ENCODE data around the gene MAPK4.
A peak's percentile ranks its signal among the peaks of the same experiment; 100 is the strongest.

MAPK4 gene

DNA sequence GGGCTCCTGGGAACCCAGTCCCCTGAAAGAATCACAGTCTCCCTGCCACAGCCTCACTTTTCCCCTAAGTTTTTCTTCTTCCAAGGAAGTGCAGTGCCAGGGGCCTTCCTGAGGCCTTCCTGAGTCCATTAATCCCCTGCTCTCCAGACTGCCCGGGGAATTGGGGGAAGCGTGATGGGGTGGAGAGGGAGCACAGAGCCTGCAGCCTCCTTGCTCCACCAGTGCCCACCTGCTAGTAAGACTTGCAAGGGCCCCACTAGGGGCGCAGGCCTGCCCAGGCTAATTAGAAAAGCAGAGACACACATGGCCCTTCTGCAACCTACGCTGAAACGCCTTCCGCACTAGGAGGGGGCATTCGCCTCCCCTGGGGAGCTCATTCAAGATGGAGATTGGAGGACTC lies 149.3 kb downstream of the MAPK4 start:
- Mint-ChIP-seq H3K27ac (peak overlapping the region; percentile 80), H3K4me1 (peaks cover 60% of the 10 kb centered on the region), H3K4me3 (no peak overlapping the region), H3K36me3 (ENCODE audit: low read depth) (no peaks in the 10 kb centered on the region), H3K9me3 (no peaks in the 10 kb centered on the region), H3K27me3 (ENCODE audit: low read depth, poor library complexity) (peaks cover 22% of the 10 kb centered on the region)
- DNase-seq: peak; percentile 13
- TF ChIP-seq, protein P1, sequence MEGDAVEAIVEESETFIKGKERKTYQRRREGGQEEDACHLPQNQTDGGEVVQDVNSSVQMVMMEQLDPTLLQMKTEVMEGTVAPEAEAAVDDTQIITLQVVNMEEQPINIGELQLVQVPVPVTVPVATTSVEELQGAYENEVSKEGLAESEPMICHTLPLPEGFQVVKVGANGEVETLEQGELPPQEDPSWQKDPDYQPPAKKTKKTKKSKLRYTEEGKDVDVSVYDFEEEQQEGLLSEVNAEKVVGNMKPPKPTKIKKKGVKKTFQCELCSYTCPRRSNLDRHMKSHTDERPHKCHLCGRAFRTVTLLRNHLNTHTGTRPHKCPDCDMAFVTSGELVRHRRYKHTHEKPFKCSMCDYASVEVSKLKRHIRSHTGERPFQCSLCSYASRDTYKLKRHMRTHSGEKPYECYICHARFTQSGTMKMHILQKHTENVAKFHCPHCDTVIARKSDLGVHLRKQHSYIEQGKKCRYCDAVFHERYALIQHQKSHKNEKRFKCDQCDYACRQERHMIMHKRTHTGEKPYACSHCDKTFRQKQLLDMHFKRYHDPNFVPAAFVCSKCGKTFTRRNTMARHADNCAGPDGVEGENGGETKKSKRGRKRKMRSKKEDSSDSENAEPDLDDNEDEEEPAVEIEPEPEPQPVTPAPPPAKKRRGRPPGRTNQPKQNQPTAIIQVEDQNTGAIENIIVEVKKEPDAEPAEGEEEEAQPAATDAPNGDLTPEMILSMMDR (IDR thresholded peaks at IDR 0.05): no peak

DNA sequence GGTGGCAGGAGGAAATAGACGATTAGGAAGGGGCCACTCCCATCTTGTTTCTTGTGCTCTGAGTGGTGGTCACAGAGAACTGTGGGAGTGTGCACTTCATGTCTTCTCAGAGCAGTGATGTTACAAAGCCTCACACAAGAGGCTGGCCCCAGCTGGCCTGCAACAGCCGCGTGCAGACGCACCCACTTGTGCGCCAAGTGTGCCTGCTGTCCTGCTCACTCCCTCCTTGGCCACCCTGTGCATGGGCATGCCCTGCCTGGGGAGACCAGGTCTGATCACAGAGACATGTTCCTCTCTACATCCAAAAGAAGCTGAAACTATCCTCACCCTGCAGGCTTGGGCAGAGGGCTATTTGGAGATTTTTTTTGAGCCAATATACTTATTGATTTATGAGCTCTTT lies 151.5 kb downstream of the MAPK4 start:
- H3K27me3 Mint-ChIP-seq (ENCODE audit: low read depth, poor library complexity): peaks cover 29% of the 10 kb centered on the region
- TF ChIP-seq, protein P1 (IDR thresholded peaks at IDR 0.05): no peak
- H3K27ac Mint-ChIP-seq: no peak overlapping the region
- H3K4me1 Mint-ChIP-seq: peaks cover 50% of the 10 kb centered on the region
- no peak for DNase-seq
- H3K9me3 Mint-ChIP-seq: peaks cover 7% of the 10 kb centered on the region
- peaks cover 21% of the 10 kb centered on the region for H3K36me3 Mint-ChIP-seq (ENCODE audit: low read depth)
- no peak overlapping the region for H3K4me3 Mint-ChIP-seq

DNA sequence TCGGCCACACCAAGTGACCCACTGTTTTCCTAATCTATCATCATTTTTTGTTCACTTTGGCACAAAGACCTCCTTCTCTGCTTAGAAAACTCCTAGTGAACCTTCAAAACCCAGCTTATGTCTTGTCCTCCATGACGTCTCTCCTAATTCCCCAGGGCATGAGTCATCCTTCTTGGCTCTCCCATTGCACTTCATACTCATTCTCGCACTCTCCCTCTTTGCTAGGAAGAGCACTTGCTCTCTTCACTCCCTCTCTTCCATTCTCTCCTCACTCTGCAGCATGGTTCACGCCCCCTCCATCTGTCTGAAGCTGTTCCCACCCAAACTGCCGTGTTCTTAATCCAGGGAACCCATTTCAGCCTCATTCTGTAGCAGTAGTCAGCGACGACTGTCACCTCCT lies 156.0 kb downstream of the MAPK4 start:
- Mint-ChIP-seq H3K27ac (no peak overlapping the region), H3K4me1 (peaks cover 22% of the 10 kb centered on the region), H3K4me3 (no peak overlapping the region), H3K9me3 (peaks cover 7% of the 10 kb centered on the region), H3K36me3 (ENCODE audit: low read depth) (peaks cover 44% of the 10 kb centered on the region), H3K27me3 (ENCODE audit: low read depth, poor library complexity) (peaks cover 25% of the 10 kb centered on the region)
- no peak for DNase-seq
- TF ChIP-seq, protein P1 (IDR thresholded peaks at IDR 0.05): no peak

DNA sequence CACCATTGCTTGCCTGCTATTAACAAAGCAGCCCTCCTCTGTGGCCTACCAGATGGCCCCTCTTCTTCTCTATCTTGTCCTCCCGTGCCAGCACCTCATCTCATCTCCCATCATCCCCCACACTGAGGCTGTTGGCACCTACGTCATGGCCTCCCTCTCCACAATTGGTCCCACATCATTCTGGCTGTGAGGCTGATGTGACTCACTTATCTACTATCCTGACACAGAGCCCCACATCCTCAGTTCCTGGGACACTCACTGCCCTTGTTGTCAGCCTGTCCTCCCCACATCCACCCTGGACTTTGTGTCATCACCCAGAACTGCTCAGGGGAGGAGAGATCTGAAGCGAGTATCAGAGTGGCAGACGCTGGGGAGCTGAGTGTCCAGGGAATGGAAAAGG lies 157.0 kb downstream of the MAPK4 start:
- H3K4me3 Mint-ChIP-seq: no peak overlapping the region
- no peak overlapping the region for H3K27ac Mint-ChIP-seq
- peaks cover 13% of the 10 kb centered on the region for H3K4me1 Mint-ChIP-seq
- peaks cover 7% of the 10 kb centered on the region for H3K9me3 Mint-ChIP-seq
- TF ChIP-seq, protein P1 (IDR thresholded peaks at IDR 0.05): no peak
- peaks cover 44% of the 10 kb centered on the region for H3K36me3 Mint-ChIP-seq (ENCODE audit: low read depth)
- H3K27me3 Mint-ChIP-seq (ENCODE audit: low read depth, poor library complexity): peaks cover 22% of the 10 kb centered on the region
- DNase-seq: no peak

DNA sequence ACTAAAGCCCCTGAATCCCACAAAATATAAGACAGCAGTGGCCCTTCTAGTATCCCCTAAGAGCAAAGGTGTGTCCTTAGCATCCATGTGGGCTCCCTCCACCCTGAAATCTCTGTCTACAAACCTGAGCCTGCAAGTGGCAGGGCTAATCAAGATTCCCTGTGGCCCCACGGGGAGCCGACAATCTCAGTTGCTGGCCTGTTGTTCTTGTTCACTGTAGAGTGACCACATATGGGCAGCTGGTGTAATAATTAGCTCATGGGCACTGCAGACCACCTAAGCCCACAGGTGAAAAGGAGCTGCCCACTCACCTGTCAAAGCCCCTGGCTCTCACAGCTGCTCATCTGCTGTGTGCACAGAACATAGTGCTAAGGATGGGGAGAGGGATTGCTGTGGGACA lies 157.7 kb downstream of the MAPK4 start:
- Mint-ChIP-seq H3K27me3 (ENCODE audit: low read depth, poor library complexity) (peaks cover 22% of the 10 kb centered on the region), H3K36me3 (ENCODE audit: low read depth) (peaks cover 47% of the 10 kb centered on the region), H3K4me3 (no peak overlapping the region), H3K4me1 (peaks cover 7% of the 10 kb centered on the region), H3K27ac (no peak overlapping the region), H3K9me3 (peaks cover 7% of the 10 kb centered on the region)
- DNase-seq: no peak
- TF ChIP-seq, protein P1 (IDR thresholded peaks at IDR 0.05): no peak

DNA sequence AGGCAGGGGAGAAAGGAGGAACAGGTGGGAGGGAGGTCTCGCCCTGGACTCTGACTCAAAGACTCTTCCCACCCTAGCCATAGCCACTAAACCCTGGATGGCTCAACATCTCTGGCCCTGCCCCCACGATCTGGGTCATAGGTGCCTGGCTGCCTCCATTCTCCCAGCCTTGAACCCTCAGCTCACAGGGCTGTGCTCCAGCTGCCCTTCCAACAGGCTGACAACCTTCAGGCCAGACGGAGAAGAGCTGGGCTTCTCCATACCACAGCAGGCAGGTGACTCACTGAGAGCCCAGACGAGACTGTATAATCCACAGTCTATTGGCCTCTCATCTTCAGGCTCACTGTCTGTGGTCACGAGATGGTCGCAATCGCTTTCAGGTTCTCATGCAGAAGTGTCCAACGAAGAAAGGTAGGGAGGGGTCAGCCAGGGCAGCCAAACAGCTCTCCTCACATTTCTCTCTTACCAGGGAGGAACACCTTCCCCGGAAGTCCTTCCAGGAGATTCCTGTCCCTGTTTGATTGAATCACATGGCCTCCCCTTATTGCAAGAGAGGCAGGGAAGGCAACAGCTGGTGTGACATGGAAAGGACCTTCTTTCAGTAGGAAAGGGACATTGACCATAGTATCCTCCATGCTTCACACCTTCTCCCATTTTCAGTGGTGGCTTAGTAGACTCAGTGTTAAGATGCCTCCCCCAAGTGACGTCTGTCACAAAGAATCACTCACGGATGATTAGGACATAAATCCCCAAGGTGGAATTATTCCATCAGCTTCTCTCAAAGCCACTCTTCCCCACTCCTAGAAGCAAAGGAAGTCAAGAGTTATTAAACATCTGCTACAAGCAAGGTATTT lies 159.8 kb downstream of the MAPK4 start:
- Mint-ChIP-seq H3K27me3 (ENCODE audit: low read depth, poor library complexity) (peaks cover 6% of the 10 kb centered on the region), H3K9me3 (peaks cover 7% of the 10 kb centered on the region), H3K4me3 (no peak overlapping the region), H3K27ac (no peak overlapping the region), H3K36me3 (ENCODE audit: low read depth) (peaks cover 47% of the 10 kb centered on the region), H3K4me1 (peaks cover 16% of the 10 kb centered on the region)
- TF ChIP-seq, protein P1 (IDR thresholded peaks at IDR 0.05): no peak
- no peak for DNase-seq
